ENCODE data around the gene AMIGO2.

AMIGO2 gene

GRCh38 chr12:47032644-47033043, 47.1 kb downstream of the AMIGO2 start:
- peak; percentile 84 for DNase-seq

DNA sequence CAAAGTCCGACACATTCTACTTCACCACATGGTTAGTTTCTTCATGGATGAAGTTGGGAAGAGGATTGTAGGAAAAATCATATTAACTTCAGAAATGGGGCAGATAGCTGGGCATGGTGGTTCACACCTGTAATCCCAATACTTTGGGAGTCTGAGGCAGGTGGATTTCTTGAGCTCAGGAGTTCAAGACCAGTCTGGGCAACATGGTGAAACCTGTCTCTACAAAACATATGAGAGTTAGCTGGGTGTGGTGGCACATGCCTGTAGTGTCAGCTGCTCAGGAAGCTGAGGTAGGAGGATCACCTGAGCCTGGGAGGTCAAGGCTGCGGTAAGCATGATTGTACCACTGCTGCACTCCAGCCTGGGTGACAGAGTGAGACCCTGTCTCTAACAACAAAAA, 49.9 kb downstream of the AMIGO2 start:
- DNase-seq: no peak

- DNase-seq: no peak
These were observed 50.6 kb downstream of the AMIGO2 start for GRCh38 chr12:47028981-47029708.

GRCh38 chr12:47028186-47028585, 51.6 kb downstream of the AMIGO2 start:
- DNase-seq: no peak
